Breast epithelium (tissue), 4 donors: ENCODE data around the gene DCST1. TPM values are rescaled to one million over a fixed set of nuclear protein-coding genes. Genes with fewer than 3 reads are reported as not detected.
"Not testable (repeated sequence)": the region's sequence is repeated elsewhere in the genome, so short reads cannot be mapped to it uniquely, and the experiment has no call there.

Experiments
- DNase-seq, 2 donors: peaks; one replicate each; pipeline ENCODE4 v3.0.0-alpha.2; 2019; ENCODE audit warnings: low spot score in 2 of 2
- H3K27ac ChIP-seq, 2 donors: fragments of 200-600 bp; sonication (generic) in 1 of 2; one replicate each; pipeline ENCODE4 v1.5.1; 2016 to 2019; ENCODE audit warnings: mild to moderate bottlenecking in 1 of 2
- H3K27me3 ChIP-seq, 2 donors: fragments of 200-600 bp; sonication (generic) in 1 of 2; one replicate each; pipeline versions ENCODE4 v1.5.1 to v1.6.0; 2017 to 2019; ENCODE audit warnings: control low read depth in 1 of 2, mild to moderate bottlenecking in 1 of 2
- H3K36me3 ChIP-seq: fragments of 200-600 bp; one replicate; pipeline ENCODE4 v1.5.1; 2019
- H3K4me1 ChIP-seq, 2 donors: fragments of 200-600 bp; sonication (generic); one replicate each; pipeline ENCODE4 v1.5.1; 2016 to 2019; ENCODE audit warnings: control low read depth in 1 of 2
- H3K4me3 ChIP-seq, 3 donors: fragments of 200-600 bp; sonication (generic); 1 replicate in 2 of 3; 2 replicates in 1 of 3; pipeline ENCODE4 v1.5.1; 2016 to 2019; ENCODE audit warnings: mild to moderate bottlenecking in 3 of 3, moderate library complexity in 2 of 3
- H3K9me3 ChIP-seq, 2 donors: fragments of 200-600 bp; sonication (generic) in 1 of 2; one replicate each; pipeline ENCODE4 v1.5.1; 2016 to 2019; ENCODE audit warnings: control low read depth in 1 of 2
- POLR2A ChIP-seq: fragments of 450-650 bp; IDR thresholded peaks from one replicate; pipeline ENCODE4 v1.6.1; 2016; ENCODE audit warnings: antibody characterized with exemption, mild to moderate bottlenecking, moderate library complexity
- POLR2AphosphoS5 ChIP-seq, 3 donors: sonication (generic); formaldehyde crosslinking; IDR thresholded peaks; one replicate each; pipeline ENCODE4 v1.6.1; 2017; ENCODE audit warnings: antibody characterized with exemption in 3 of 3
- intact Hi-C: fragments of 100-400 bp; cut with DNase I; formaldehyde crosslinking; loops from one replicate; pipeline ENCODE4 v1.15.1; 2023; ENCODE audit warnings: low total_unique reads
- total RNA-seq, 3 donors: library from RNA; depleted of rRNA; stranded (reverse); fragments of >200 nt; gene quantifications; one replicate each; pipeline ENCODE4 v1.1.0, GENCODE V29; 2016
- TF ChIP-seq, protein P1 (sequence below), 3 donors: fragments of 450-650 bp; IDR thresholded peaks; one replicate each; pipeline ENCODE4 v1.5.1; 2016 to 2017; ENCODE audit warnings: antibody characterized with exemption in 3 of 3, mild to moderate bottlenecking in 3 of 3, moderate library complexity in 3 of 3

Gene DCST1
- total RNA-seq, 3 donors from 2014 or later = 0.16 to 0.66 (median 0.44) TPM

GRCh38 chr1:154990276-154990675 is 43.3 kb upstream of the DCST1 start:
- H3K4me1 ChIP-seq = no peaks in the 10 kb centered on the region
- H3K27me3 ChIP-seq = no peaks in the 10 kb centered on the region
- H3K36me3 ChIP-seq = no peaks in the 10 kb centered on the region
- TF ChIP-seq POLR2AphosphoS5 (IDR thresholded peaks at IDR 0.05) (no peak), POLR2A (no peak)
- TF ChIP-seq, protein P1, sequence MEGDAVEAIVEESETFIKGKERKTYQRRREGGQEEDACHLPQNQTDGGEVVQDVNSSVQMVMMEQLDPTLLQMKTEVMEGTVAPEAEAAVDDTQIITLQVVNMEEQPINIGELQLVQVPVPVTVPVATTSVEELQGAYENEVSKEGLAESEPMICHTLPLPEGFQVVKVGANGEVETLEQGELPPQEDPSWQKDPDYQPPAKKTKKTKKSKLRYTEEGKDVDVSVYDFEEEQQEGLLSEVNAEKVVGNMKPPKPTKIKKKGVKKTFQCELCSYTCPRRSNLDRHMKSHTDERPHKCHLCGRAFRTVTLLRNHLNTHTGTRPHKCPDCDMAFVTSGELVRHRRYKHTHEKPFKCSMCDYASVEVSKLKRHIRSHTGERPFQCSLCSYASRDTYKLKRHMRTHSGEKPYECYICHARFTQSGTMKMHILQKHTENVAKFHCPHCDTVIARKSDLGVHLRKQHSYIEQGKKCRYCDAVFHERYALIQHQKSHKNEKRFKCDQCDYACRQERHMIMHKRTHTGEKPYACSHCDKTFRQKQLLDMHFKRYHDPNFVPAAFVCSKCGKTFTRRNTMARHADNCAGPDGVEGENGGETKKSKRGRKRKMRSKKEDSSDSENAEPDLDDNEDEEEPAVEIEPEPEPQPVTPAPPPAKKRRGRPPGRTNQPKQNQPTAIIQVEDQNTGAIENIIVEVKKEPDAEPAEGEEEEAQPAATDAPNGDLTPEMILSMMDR (IDR thresholded peaks at IDR 0.05) = no peak
- intact Hi-C loops = no loop called here
- no peak overlapping the region for H3K4me3 ChIP-seq
- H3K27ac ChIP-seq = no peak overlapping the region
- no peak for DNase-seq
- H3K9me3 ChIP-seq = no peaks in the 10 kb centered on the region

DNA sequence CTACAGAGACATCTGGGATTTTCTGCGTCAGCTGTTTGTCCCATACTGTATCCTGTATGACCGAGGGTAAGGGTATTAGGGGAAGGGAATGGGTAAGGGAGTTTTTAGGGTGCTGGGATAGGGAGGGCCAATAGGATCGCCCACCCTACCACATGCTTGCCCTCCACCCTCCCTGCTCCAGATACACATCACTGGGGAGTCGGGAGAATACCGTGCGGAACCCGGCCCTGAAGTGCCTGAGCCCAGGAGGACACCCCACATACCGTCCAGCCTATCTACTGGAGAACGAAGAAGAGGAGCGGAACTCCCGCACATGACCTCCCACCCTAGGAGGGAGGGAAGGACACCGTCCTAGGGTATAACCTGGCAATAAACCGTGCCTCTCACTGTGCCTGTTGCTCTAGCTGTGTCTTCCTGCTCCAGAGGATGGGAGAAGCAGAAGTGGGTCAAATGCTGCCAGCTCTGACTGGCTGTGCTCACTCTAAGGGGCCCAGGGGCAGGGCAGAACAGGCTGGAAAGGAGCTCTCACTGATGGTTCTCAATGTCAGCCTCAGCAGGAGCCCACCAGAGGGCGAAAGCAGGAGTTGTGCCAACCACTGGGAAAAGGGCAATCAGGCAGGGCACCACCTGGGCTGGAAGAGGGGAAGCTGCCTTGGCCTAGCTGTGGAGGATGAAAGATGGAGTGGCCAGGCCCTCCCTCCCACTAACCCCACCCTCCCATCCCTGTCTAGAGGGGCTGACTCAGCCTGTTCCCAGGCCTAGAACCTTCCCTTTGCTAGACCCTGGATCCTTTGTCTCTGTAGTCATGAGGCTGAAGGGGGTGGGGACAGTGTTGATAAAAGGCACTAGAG is 40.7 kb upstream of the DCST1 start:
- Histone ChIP-seq H3K27ac (no peak overlapping the region), H3K4me1 (no peaks in the 10 kb centered on the region), H3K9me3 (no peaks in the 10 kb centered on the region), H3K36me3 (no peaks in the 10 kb centered on the region), H3K27me3 (no peaks in the 10 kb centered on the region), H3K4me3 (no peak overlapping the region)
- TF ChIP-seq POLR2A (no peak), POLR2AphosphoS5 (IDR thresholded peaks at IDR 0.05) (no peak)
- TF ChIP-seq, protein P1 (IDR thresholded peaks at IDR 0.05) = no peak
- intact Hi-C loops = no loop called here
- no peak for DNase-seq

- no peak within 1 kb of the TSS for H3K4me3 ChIP-seq
- intact Hi-C loops = no loop called here
- H3K27me3 ChIP-seq = no peaks in the 10 kb centered on the region
- H3K36me3 ChIP-seq = no peaks in the 10 kb centered on the region
- TF ChIP-seq POLR2A (no peak), POLR2AphosphoS5 (IDR thresholded peaks at IDR 0.05) (no peak)
- TF ChIP-seq, protein P1 (IDR thresholded peaks at IDR 0.05) = no peak
- peaks cover 0 to under 1% of the 10 kb centered on the region in 2 donors for H3K4me1 ChIP-seq
- DNase-seq = no peak
- no peak within 1 kb of the TSS for H3K27ac ChIP-seq
- H3K9me3 ChIP-seq = no peaks in the 10 kb centered on the region
These were observed 39.9 kb upstream of the DCST1 start, which contains the start of gene LENEP for GRCh38 chr1:154993572-154994268. Gene LENEP, plus strand, starts transcription at chr1:154993586. Its CDS starts 22 bp downstream, at chr1:154993608.

GRCh38 chr1:154994269-154994587 is 39.4 kb upstream of the DCST1 start:
- DNase-seq = no peak
- no peaks in the 10 kb centered on the region for H3K36me3 ChIP-seq
- no peaks in the 10 kb centered on the region for H3K27me3 ChIP-seq
- H3K9me3 ChIP-seq = no peaks in the 10 kb centered on the region
- no peak overlapping the region for H3K27ac ChIP-seq
- H3K4me1 ChIP-seq = peaks cover 0 to 6% of the 10 kb centered on the region in 2 donors
- intact Hi-C loops = no loop called here
- no peak overlapping the region for H3K4me3 ChIP-seq
- TF ChIP-seq POLR2A = no peak
- TF ChIP-seq POLR2AphosphoS5 (IDR thresholded peaks at IDR 0.05) = no peak
- TF ChIP-seq, protein P1 (IDR thresholded peaks at IDR 0.05) = no peak

GRCh38 chr1:154994591-154994990 is 39.0 kb upstream of the DCST1 start:
- Histone ChIP-seq H3K27ac (no peak overlapping the region), H3K4me1 (peaks cover 3 to 9% of the 10 kb centered on the region in 2 donors), H3K9me3 (no peaks in the 10 kb centered on the region), H3K27me3 (no peaks in the 10 kb centered on the region), H3K4me3 (no peak overlapping the region), H3K36me3 (no peaks in the 10 kb centered on the region)
- DNase-seq = no peak
- intact Hi-C loops = no loop called here
- TF ChIP-seq POLR2A (no peak), POLR2AphosphoS5 (IDR thresholded peaks at IDR 0.05) (no peak)
- TF ChIP-seq, protein P1 (IDR thresholded peaks at IDR 0.05) = no peak

GRCh38 chr1:154995301-154995983 is 38.2 kb upstream of the DCST1 start:
- peaks cover 9 to 10% of the 10 kb centered on the region in 2 donors for H3K4me1 ChIP-seq
- intact Hi-C loops, H3K36me3 ChIP-seq, H3K27ac ChIP-seq, DNase-seq, H3K4me3 ChIP-seq, H3K9me3 ChIP-seq, H3K27me3 ChIP-seq: not testable (repeated sequence)
